T-helper 2 cell (primary cell): Measurements from ENCODE around the gene NBR1.
"Not testable (repeated sequence)": the region's sequence is repeated elsewhere in the genome, so short reads cannot be mapped to it uniquely, and the experiment has no call there.

Experiments
- DNase-seq, 5 experiments: peaks; one replicate each; pipeline versions ENCODE4 v3.0.0 to v3.0.0-alpha.2; 2012 to 2022
- total RNA-seq, 2 donors: gene quantifications; one replicate each; lab custom pipeline; 2026; lab: John Stamatoyannopoulos, UW

NBR1 gene, protein sequence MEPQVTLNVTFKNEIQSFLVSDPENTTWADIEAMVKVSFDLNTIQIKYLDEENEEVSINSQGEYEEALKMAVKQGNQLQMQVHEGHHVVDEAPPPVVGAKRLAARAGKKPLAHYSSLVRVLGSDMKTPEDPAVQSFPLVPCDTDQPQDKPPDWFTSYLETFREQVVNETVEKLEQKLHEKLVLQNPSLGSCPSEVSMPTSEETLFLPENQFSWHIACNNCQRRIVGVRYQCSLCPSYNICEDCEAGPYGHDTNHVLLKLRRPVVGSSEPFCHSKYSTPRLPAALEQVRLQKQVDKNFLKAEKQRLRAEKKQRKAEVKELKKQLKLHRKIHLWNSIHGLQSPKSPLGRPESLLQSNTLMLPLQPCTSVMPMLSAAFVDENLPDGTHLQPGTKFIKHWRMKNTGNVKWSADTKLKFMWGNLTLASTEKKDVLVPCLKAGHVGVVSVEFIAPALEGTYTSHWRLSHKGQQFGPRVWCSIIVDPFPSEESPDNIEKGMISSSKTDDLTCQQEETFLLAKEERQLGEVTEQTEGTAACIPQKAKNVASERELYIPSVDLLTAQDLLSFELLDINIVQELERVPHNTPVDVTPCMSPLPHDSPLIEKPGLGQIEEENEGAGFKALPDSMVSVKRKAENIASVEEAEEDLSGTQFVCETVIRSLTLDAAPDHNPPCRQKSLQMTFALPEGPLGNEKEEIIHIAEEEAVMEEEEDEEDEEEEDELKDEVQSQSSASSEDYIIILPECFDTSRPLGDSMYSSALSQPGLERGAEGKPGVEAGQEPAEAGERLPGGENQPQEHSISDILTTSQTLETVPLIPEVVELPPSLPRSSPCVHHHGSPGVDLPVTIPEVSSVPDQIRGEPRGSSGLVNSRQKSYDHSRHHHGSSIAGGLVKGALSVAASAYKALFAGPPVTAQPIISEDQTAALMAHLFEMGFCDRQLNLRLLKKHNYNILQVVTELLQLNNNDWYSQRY
- total RNA-seq: 63.9 to 164 reads per million in 2 donors

DNA sequence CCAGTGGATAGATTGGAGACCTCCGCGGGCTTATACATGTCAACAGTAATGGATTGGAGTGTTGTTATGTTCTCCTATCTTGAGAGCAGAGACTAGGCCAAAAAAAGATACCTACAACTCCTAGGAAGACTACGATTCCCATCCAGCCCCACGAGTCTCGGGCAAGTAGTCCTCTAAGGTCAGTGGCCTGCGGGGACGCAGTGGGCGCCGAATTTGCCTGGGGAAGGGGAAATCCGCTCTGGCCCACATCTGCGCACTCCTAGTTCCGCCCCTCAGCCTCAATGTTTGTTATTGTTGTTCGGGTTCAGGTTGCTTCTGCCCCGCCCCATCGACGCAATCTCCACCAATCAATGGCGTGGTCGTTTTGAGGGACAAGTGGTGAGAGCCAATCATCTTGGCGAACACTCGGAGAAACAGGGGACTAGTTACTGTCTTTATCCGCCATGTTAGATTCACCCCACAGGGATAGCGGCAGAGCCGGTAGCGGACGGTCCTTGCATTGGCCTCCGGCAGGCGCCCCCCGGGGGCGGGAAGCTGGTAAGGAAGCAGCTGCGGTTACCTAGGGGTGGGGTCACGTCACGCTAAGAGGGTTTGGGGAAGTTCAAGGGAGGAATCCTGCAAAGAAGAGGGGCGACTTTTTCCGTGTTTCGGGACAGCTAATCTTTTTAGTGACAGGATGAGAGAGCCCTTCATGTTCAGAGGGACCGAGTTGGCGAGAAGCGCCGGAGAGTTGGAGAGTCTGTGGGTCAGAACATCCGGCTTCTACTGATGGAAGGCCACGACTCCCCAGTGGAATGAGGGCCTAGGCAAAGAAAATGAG lies at the start of gene NBR1:
NBR1 (plus strand) TSS at position 449 of the 820 bp plus-strand sequence. CDS start 4,586 bp downstream, outside the sequence.
- DNase-seq: peak; percentile 68 to 99 (median 91)

GRCh38 chr17:43125133-43125966 lies 45.7 kb upstream of the NBR1 start, which contains the start of gene BRCA1:
TSS of gene BRCA1 (minus strand) at chr17:43125364. CDS start at chr17:43124096, 1,268 bp downstream.
- peak; percentile 66 to 99 (median 90) for DNase-seq

- peak in 1 of 5 experiments; percentile 48 for DNase-seq
Measured at GRCh38 chr17:43125967-43126910, 44.8 kb upstream of the NBR1 start.

- DNase-seq: no peak
Measured at GRCh38 chr17:43126911-43127290, 44.1 kb upstream of the NBR1 start.

DNA sequence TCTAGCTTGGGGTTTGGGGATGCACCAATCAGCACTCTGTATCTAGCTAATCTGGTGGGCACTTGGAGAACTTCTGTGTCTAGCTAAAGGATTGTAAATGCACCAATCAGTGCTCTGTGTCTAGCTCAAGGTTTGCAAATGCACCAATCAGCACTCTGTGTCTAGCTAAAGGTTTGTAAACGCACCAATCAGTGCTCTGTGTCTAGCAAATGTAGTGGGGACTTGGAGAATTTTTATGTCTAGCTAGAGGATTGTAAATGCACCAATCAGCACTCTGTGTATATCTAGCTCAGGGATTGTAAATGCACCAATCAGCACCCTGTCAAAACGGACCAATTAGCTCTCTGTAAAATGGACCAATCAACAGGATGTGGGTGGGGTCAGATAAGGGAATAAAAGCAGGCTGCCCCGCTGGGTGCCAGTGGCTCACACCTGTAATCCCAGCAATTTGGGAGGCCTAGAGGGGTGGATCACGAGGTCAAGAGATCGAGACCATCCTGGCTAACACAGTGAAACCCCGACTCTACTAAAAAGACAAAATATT lies 43.6 kb upstream of the NBR1 start:
- peak in 1 of 5 experiments; percentile 5 for DNase-seq

- no peak for DNase-seq
Measured at GRCh38 chr17:43129671-43130010, 41.4 kb upstream of the NBR1 start.

- DNase-seq: no peak
Measured at GRCh38 chr17:43132117-43132516, 38.9 kb upstream of the NBR1 start.

DNA sequence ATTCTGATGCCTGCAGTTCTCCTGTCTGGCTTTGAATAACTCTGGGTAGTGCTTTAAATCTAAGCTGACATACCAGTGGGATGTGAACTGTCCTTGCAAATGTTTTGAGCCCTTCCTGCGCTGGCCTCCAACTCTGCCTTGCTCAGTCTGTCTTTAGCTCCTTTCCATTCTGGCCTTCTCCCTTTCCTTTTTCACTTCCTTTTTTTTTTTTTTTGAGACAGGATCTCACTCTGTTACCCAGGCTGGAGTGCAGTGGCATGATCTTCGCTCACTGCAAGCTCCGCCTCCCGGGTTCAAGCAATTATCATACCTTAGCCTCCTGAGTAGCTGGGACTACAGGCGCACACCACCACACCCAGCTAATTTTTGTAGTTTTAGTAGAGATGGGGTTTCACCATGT lies 37.6 kb upstream of the NBR1 start:
- DNase-seq: not testable (repeated sequence)

- DNase-seq: no peak
Measured at GRCh38 chr17:43134774-43135453, 36.1 kb upstream of the NBR1 start.

- no peak for DNase-seq
Measured at GRCh38 chr17:43135454-43135819, 35.6 kb upstream of the NBR1 start.

DNA sequence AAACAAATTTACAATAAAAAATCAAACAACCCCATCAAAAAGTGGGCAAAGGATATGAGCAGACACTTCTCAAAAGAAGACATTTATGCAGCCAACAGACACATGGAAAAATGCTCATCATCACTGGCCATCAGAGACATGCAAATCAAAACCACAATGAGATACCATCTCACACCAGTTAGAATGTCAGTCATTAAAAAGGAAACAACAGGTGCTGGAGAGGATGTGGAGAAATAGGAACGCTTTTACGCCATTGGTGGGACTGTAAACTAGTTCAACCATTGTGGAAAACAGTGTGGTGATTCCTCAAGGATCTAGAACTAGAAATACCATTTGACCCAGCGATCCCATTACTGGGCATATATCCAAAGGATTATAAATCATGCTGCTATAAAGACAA lies 34.4 kb upstream of the NBR1 start:
- DNase-seq: peak in 1 of 5 experiments; percentile 26

GRCh38 chr17:43138531-43138930 lies 32.5 kb upstream of the NBR1 start:
- DNase-seq: not testable (repeated sequence)

DNA sequence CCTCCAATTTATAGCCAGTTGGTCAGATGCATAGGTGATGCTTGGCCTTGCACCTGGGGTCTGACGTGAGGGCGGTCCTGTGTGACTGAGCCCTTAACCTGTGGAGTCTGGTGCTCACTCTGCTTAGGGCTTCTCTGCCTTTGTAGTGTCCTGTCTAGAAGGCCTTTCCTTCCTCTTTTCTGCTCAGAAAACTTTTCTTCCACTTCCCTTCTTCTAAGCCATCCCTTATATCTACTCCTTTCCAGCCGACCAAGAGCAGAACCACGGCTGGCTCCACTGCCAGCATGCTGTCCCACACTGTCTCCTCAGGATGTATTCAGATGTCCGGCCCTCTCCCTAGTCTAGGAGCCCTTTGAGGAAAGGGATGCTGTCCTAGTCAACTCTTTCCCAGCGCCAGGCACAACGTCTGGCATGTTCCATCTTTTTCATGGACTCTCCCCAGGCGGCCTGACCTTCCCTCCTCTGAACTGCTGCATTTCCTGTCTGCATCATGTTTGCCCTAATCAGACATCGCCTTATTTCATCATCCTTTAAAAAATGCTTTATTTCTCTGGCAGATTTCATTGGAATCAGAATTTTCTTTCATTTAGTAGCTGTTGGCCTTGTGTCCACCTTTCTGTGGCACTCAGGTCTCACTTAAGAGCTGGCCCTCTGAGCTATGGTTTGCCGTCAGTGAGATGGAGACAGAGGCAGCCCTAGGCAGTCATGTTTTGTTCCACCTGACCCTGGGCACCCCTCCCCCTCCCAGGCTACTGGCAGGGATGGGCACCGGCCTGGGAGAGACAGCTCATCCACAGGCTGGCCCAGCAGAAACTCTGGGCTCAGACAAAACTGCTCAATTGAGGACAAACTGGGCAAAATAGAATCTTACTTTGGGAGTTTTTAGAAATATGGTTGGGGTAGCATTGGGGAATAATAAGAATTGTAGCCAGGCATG lies 30.4 kb upstream of the NBR1 start:
- no peak for DNase-seq

GRCh38 chr17:43142153-43142552 lies 28.9 kb upstream of the NBR1 start:
- no peak for DNase-seq

- no peak for DNase-seq
Measured at GRCh38 chr17:43143201-43143600, 27.8 kb upstream of the NBR1 start.

DNA sequence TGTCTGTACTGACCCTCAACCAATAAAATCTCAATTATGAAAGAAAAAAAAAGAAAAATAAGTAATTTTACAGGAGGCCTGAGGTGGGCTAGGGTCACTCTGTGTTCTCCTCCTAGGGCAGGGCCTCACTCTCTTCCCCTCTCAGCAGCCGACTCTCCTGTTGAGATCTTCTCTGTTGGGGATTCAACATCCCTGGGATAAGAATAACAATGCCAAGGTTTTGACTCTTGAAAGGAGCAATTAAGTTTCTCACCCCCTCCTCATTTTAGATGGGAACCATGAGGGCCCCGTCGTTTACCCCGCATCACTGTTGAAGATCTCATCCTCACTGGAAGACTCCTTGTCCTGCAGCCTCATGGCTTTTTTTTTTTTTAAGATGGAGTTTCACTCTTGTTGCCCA lies 24.4 kb upstream of the NBR1 start:
- DNase-seq: no peak

- DNase-seq: no peak
Measured at GRCh38 chr17:43151880-43152456, 19.0 kb upstream of the NBR1 start.
